ENCODE results near the gene KIR3DL3.
A peak's percentile ranks its signal among the peaks of the same experiment; 100 is the strongest.

DNA sequence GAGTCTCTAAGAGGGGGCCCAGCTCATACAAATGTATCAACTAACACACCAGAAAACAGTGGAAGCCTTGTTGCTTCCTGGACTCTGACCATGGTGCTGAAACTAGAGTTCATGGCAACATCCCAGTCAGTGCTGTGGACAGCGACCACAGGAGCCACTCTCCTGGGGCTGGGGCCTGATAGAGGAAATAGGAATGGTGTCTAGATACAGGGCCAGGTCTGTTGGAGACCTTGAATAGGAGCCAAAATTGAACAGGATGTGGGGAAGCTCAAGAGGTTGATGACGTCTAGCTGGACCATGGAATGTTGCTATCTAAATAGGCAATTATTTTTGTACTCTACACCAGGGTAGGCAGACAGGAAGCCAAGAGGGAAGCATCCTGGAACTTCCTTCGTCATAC lies 39.7 kb upstream of the KIR3DL3 start:
- TF ChIP-seq, protein P1, sequence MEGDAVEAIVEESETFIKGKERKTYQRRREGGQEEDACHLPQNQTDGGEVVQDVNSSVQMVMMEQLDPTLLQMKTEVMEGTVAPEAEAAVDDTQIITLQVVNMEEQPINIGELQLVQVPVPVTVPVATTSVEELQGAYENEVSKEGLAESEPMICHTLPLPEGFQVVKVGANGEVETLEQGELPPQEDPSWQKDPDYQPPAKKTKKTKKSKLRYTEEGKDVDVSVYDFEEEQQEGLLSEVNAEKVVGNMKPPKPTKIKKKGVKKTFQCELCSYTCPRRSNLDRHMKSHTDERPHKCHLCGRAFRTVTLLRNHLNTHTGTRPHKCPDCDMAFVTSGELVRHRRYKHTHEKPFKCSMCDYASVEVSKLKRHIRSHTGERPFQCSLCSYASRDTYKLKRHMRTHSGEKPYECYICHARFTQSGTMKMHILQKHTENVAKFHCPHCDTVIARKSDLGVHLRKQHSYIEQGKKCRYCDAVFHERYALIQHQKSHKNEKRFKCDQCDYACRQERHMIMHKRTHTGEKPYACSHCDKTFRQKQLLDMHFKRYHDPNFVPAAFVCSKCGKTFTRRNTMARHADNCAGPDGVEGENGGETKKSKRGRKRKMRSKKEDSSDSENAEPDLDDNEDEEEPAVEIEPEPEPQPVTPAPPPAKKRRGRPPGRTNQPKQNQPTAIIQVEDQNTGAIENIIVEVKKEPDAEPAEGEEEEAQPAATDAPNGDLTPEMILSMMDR (IDR thresholded peaks at IDR 0.05 in 2 of 3, conservative IDR thresholded peaks at IDR 0.05 in 1 of 3; ENCODE audit: insufficient read depth in 2 of 3, low read depth in 1 of 3, low read length in 3 of 3): no peak
- TF ChIP-seq SP1 (CRISPR knock-in tag; IDR thresholded peaks at IDR 0.05): no peak
- TF ChIP-seq ZBTB1 (CRISPR knock-in tag; IDR thresholded peaks at IDR 0.05; ENCODE audit: borderline replicate concordance, low read depth): 0 out of 2 replicates have a peak, but pooled peaks have one; percentile 68
- TF ChIP-seq BRCA1 (IDR thresholded peaks at IDR 0.05): no peak
- TF ChIP-seq BRCA1 (CRISPR knock-in tag; IDR thresholded peaks at IDR 0.05): no peak
- no peak for TF ChIP-seq POLR2AphosphoS5 (IDR thresholded peaks at IDR 0.05; ENCODE audit: control insufficient read depth, insufficient read depth, low read depth, low read length)
- TF ChIP-seq ZNF212 (CRISPR knock-in tag; IDR thresholded peaks at IDR 0.05): no peak
- no peak for TF ChIP-seq ZNF76 (CRISPR knock-in tag; IDR thresholded peaks at IDR 0.05; ENCODE audit: borderline replicate concordance)
- no peak for TF ChIP-seq ERF (CRISPR knock-in tag; IDR thresholded peaks at IDR 0.05)
- no peak for TF ChIP-seq ZSCAN29 (IDR thresholded peaks at IDR 0.05)
- TF ChIP-seq ZNF282 (CRISPR knock-in tag; IDR thresholded peaks at IDR 0.05): no peak
- TF ChIP-seq ARNT (IDR thresholded peaks at IDR 0.05): no peak
- no peak for TF ChIP-seq CREB1 (IDR thresholded peaks at IDR 0.05)
- peak; percentile 56; the same call in 1 of the 2 replicates for TF ChIP-seq CREB1 (CRISPR knock-in tag; IDR thresholded peaks at IDR 0.05)
- peak; percentile 37 to 92; a peak in 3 of 4 replicates for TF ChIP-seq MAZ (CRISPR knock-in tag; conservative IDR thresholded peaks at IDR 0.05 in 1 of 2, IDR thresholded peaks at IDR 0.05 in 1 of 2)
- peak; percentile 78 to 97; a peak in 3 of 4 replicates for TF ChIP-seq SIN3A (IDR thresholded peaks at IDR 0.05; ENCODE audit: borderline replicate concordance in 2 of 2, control insufficient read depth in 1 of 2, low read depth in 2 of 2, low read length in 2 of 2)
